Measurements from ENCODE around the gene TFRC. TPM values are rescaled to one million over a fixed set of nuclear protein-coding genes. Genes with fewer than 3 reads are reported as not detected.
"Not testable (repeated sequence)": the region's sequence is repeated elsewhere in the genome, so short reads cannot be mapped to it uniquely, and the experiment has no call there.

TFRC gene
- polyA plus RNA-seq (ENCODE audit: insufficient read length), result 45.6 TPM

- peak; percentile 95 for DNase-seq
Measured at GRCh38 chr3:196081834-196082618, at the start of gene TFRC. TSS of gene TFRC (minus strand) at chr3:196082090. CDS start at chr3:196077099, 4,991 bp downstream.

- no peak for DNase-seq
Measured at GRCh38 chr3:196128172-196128843, 46.4 kb upstream of the TFRC start.

GRCh38 chr3:196127308-196128040 lies 45.6 kb upstream of the TFRC start:
- DNase-seq, result no peak

GRCh38 chr3:196124608-196125007 lies 42.7 kb upstream of the TFRC start:
- no peak for DNase-seq

GRCh38 chr3:196122688-196123046 lies 40.8 kb upstream of the TFRC start:
- DNase-seq, result no peak

GRCh38 chr3:196122021-196122687 lies 40.3 kb upstream of the TFRC start:
- no peak for DNase-seq

GRCh38 chr3:196121066-196121465 lies 39.2 kb upstream of the TFRC start:
- DNase-seq, result no peak

- peak; percentile 32 for DNase-seq
Measured at GRCh38 chr3:196120291-196120951, 38.5 kb upstream of the TFRC start.

GRCh38 chr3:196117809-196118208 lies 35.9 kb upstream of the TFRC start:
- DNase-seq, result no peak

GRCh38 chr3:196115678-196116083 lies 33.8 kb upstream of the TFRC start:
- no peak for DNase-seq

- no peak for DNase-seq
Measured at GRCh38 chr3:196111939-196112386, 30.1 kb upstream of the TFRC start.

GRCh38 chr3:196108075-196108743 lies 26.3 kb upstream of the TFRC start:
- DNase-seq, result no peak

- not testable (repeated sequence) for DNase-seq
Measured at GRCh38 chr3:196104707-196105106, 22.8 kb upstream of the TFRC start.

- DNase-seq, result not testable (repeated sequence)
Measured at GRCh38 chr3:196098365-196098980, 16.6 kb upstream of the TFRC start.

GRCh38 chr3:196097373-196098154 lies 15.7 kb upstream of the TFRC start:
- no peak for DNase-seq

- DNase-seq, result peak; percentile 36
Measured at GRCh38 chr3:196096382-196096953, 14.6 kb upstream of the TFRC start.

- DNase-seq, result no peak
Measured at GRCh38 chr3:196093317-196094111, 11.6 kb upstream of the TFRC start.

GRCh38 chr3:196087906-196088305 lies 6.0 kb upstream of the TFRC start:
- DNase-seq, result no peak

GRCh38 chr3:196082619-196082971 lies 705 bp upstream of the TFRC start:
- DNase-seq, result no peak

Data from hindlimb muscle (tissue), 1 donor.